SK-N-SH (cell line): ENCODE measurements around the gene HSPA1A. TPM values are rescaled to one million over a fixed set of nuclear protein-coding genes. Genes with fewer than 3 reads are reported as not detected.
A peak's percentile ranks its signal among the peaks of the same experiment; 100 is the strongest.

ENCODE experiments used
- CTCF ChIA-PET: fragments of 300-600, 350-600 bp; formaldehyde crosslinking; extraction: SDS; loops from one replicate; lab custom pipeline; 2021; lab: Yijun Ruan, JAX
- POLR2A ChIA-PET: fragments of 350-600 bp; sonication (Branson Sonifier 250); formaldehyde crosslinking; extraction: SDS; loops from one replicate; lab custom pipeline; 2020; ENCODE audit warnings: antibody characterized with exemption, inconsistent platforms; lab: Yijun Ruan, JAX
- DNase-seq: peaks from one replicate; pipeline ENCODE4 v3.0.0; 2012
- H2AFZ ChIP-seq: fragments of 200-600 bp; sonication (generic); 2 replicates; pipeline ENCODE4 v1.8.1; 2016; ENCODE audit warnings: antibody characterized with exemption, mild to moderate bottlenecking, low read depth
- H3F3A ChIP-seq: fragments of 200-600 bp; sonication (generic); replicated peaks from 2 replicates; pipeline ENCODE3; 2016; ENCODE audit warnings: antibody characterized with exemption, mild to moderate bottlenecking; ENCODE audit not compliant: insufficient read depth
- H3K27ac ChIP-seq, 2 experiments: fragments of 200-500 bp in 1 of 2; fragments of 200-600 bp in 1 of 2; sonication (Bioruptor generic) in 1 of 2; sonication (generic), shearing (Covaris generic) in 1 of 2; 2 replicates each; pipeline versions ENCODE4 v1.5.1 to v1.6.1; 2014 to 2016; ENCODE audit warnings: low read depth in 2 of 2, inconsistent platforms in 1 of 2, low read length in 1 of 2, mild to moderate bottlenecking in 1 of 2, mixed read lengths in 1 of 2
- H3K27me3 ChIP-seq: fragments of 200-600 bp; sonication (generic), shearing (Covaris generic); 2 replicates; pipeline ENCODE4 v1.6.1; 2016; ENCODE audit warnings: mixed run types; ENCODE audit not compliant: insufficient read depth
- H3K36me3 ChIP-seq, 2 experiments: fragments of 200-500 bp in 1 of 2; fragments of 200-600 bp in 1 of 2; sonication (Bioruptor generic) in 1 of 2; sonication (generic) in 1 of 2; replicated peaks in 1 of 2; 2 replicates each; pipeline versions ENCODE3 to v1.5.1; 2014 to 2016; ENCODE audit warnings: low read length in 1 of 2, mild to moderate bottlenecking in 1 of 2; ENCODE audit not compliant: insufficient read depth in 2 of 2, control insufficient read depth in 1 of 2
- H3K4me1 ChIP-seq, 2 experiments: fragments of 200-500 bp in 1 of 2; fragments of 200-600 bp in 1 of 2; sonication (Bioruptor generic) in 1 of 2; sonication (generic), shearing (Covaris generic) in 1 of 2; 2 replicates each; pipeline versions ENCODE4 v1.5.1 to v1.6.1; 2014 to 2016; ENCODE audit warnings: low read depth in 1 of 2, low read length in 1 of 2, mixed run types in 1 of 2; ENCODE audit not compliant: insufficient read depth in 2 of 2, control insufficient read depth in 1 of 2
- H3K4me2 ChIP-seq: fragments of 200-600 bp; sonication (generic), shearing (Covaris generic); 2 replicates; pipeline ENCODE4 v1.6.1; 2017; ENCODE audit warnings: mixed run types
- H3K4me3 ChIP-seq, 2 experiments: fragments of 200-500 bp in 1 of 2; fragments of 200-600 bp in 1 of 2; sonication (Bioruptor generic) in 1 of 2; sonication (generic), shearing (Covaris generic) in 1 of 2; 2 replicates each; pipeline versions ENCODE4 v1.5.1 to v1.8.1; 2014 to 2016; ENCODE audit warnings: low read depth in 2 of 2, inconsistent platforms in 1 of 2, low read length in 1 of 2, mild to moderate bottlenecking in 1 of 2, mixed read lengths in 1 of 2, moderate library complexity in 1 of 2
- H3K79me2 ChIP-seq: fragments of 200-600 bp; sonication (generic); 2 replicates; pipeline ENCODE4 v1.8.1; 2017; ENCODE audit warnings: mild to moderate bottlenecking; ENCODE audit not compliant: insufficient read depth
- H3K9ac ChIP-seq: fragments of 200-600 bp; sonication (generic); 2 replicates; pipeline ENCODE4 v1.6.1; 2017; ENCODE audit warnings: mixed run types
- H3K9me2 ChIP-seq: fragments of 200-600 bp; sonication (generic); 2 replicates; pipeline ENCODE4 v1.6.1; 2017; ENCODE audit warnings: mixed run types
- H3K9me3 ChIP-seq: fragments of 200-600 bp; sonication (generic); 2 replicates; pipeline ENCODE4 v1.6.1; 2017; ENCODE audit warnings: mixed run types, mild to moderate bottlenecking, moderate library complexity
- H4K20me1 ChIP-seq: fragments of 200-600 bp; sonication (generic); 2 replicates; pipeline ENCODE4 v1.6.1; 2017; ENCODE audit warnings: mild to moderate bottlenecking, mixed run types; ENCODE audit not compliant: insufficient read depth
- CHD2 ChIP-seq: fragments of 150-350 bp; IDR thresholded peaks from 2 replicates; pipeline ENCODE4 v1.6.1; 2018; ENCODE audit warnings: low read length; ENCODE audit not compliant: partially characterized antibody
- EZH2phosphoT487 ChIP-seq: fragments of 200-600 bp; sonication (generic); IDR thresholded peaks from 2 replicates; pipeline ENCODE4 v1.6.1; 2017; ENCODE audit warnings: low read depth, mixed run types, mild to moderate bottlenecking, antibody characterized with exemption, moderate library complexity, borderline replicate concordance
- FOSL2 ChIP-seq: IDR thresholded peaks from 2 replicates; pipeline ENCODE4 v1.4.0; 2012; ENCODE audit warnings: low read depth, mild to moderate bottlenecking, moderate library complexity, borderline replicate concordance
- FOXM1 ChIP-seq: IDR thresholded peaks from 2 replicates; pipeline ENCODE4 v1.4.0; 2012; ENCODE audit warnings: low read depth, mild to moderate bottlenecking
- GATA2 ChIP-seq: sonication (generic); formaldehyde crosslinking; IDR thresholded peaks from 2 replicates; pipeline ENCODE4 v1.5.0; 2020; ENCODE audit warnings: mild to moderate bottlenecking, missing genetic modification reagents
- NFIC ChIP-seq: IDR thresholded peaks from 2 replicates; pipeline ENCODE4 v1.4.0; 2012; ENCODE audit warnings: borderline replicate concordance
- RFX5 ChIP-seq: IDR thresholded peaks from 2 replicates; pipeline ENCODE4 v1.6.1; 2012; ENCODE audit warnings: mild to moderate bottlenecking, improper control_type of control experiment, low read length
- RXRA ChIP-seq: IDR thresholded peaks from 2 replicates; pipeline ENCODE4 v1.4.0; 2012; ENCODE audit warnings: low read depth, mild to moderate bottlenecking, borderline replicate concordance
- SMC3 ChIP-seq: IDR thresholded peaks from 2 replicates; pipeline ENCODE4 v1.6.1; 2012; ENCODE audit warnings: low read depth, low read length, improper control_type of control experiment
- TCF12 ChIP-seq: IDR thresholded peaks from 2 replicates; pipeline ENCODE4 v1.4.0; 2012
- TEAD4 ChIP-seq: IDR thresholded peaks from 2 replicates; pipeline ENCODE4 v1.4.0; 2012; ENCODE audit warnings: mild to moderate bottlenecking, borderline replicate concordance; ENCODE audit not compliant: insufficient read depth
- YY1 ChIP-seq: IDR thresholded peaks from 2 replicates; pipeline ENCODE4 v1.4.0; 2012; ENCODE audit warnings: low read depth, mild to moderate bottlenecking
- WGBS: methylation state at CpG from one replicate; pipeline ENCODE4 v1.1.6; 2017; ENCODE audit warnings: low lambda C conversion rate; 5-methylcytosine and 5-hydroxymethylcytosine counted together
- polyA plus RNA-seq, 3 experiments: library from polyadenylated mRNA; depleted of rRNA; stranded (reverse); fragments of >200 nt; gene quantifications; 2 replicates each; pipeline ENCODE4 v1.2.3, GENCODE V29; 2012
- TF ChIP-seq, protein P1 (sequence below): fragments of 150-350 bp; IDR thresholded peaks from 2 replicates; pipeline ENCODE4 v1.6.1; 2016; ENCODE audit warnings: mild to moderate bottlenecking, low read depth, low read length
- TF ChIP-seq, protein P2 (sequence below): IDR thresholded peaks from 2 replicates; pipeline ENCODE4; 2012
- TF ChIP-seq, protein P3 (sequence below): IDR thresholded peaks from 2 replicates; pipeline ENCODE4 v1.4.0; 2012; ENCODE audit warnings: low read depth, borderline replicate concordance
- TF ChIP-seq, protein P4 (sequence below): IDR thresholded peaks from 2 replicates; pipeline ENCODE4 v1.6.1; 2012; ENCODE audit warnings: mild to moderate bottlenecking, low read depth, low read length, moderate library complexity

Gene HSPA1A
- polyA plus RNA-seq, 1 of the 3 experiments (the other 2 are of a cell fraction): 119 TPM

DNA sequence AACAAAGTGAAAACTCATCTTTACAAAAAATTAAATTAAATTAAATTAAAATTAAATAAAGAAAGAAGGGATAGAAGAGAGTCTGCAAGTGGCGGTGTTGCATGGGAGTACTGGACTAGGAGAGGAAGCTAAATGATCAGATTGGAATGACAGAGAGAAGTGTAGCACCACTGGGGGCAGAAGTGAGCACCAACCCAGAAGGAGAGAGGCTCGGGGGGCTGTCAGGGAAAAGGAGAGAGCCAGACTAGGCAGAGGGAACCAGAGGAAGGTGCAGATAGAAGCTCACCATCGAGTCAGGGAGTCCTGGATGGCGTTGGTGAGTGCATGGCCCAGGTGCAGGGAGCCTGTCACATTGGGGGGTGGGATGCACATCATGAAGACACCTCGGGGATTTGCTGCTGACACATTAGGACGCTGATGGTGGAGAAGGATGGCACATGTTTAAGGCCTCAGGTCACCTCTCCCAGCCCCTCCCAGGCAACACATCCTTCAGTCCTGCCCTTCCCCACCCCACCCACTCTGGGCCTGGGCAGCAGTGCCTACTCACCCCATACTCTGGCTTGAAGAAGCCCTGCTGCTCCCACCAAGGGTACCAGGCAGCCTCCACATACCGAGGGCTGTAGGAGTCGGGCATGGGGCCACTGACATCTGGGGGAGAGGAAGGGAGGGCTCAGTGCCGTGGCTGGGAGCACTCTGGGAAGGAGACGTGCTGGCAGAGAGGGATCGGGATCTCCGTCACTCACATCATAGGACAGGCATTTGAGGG lies 23.8 kb upstream of the HSPA1A start (continued):
- TF ChIP-seq, protein P1, sequence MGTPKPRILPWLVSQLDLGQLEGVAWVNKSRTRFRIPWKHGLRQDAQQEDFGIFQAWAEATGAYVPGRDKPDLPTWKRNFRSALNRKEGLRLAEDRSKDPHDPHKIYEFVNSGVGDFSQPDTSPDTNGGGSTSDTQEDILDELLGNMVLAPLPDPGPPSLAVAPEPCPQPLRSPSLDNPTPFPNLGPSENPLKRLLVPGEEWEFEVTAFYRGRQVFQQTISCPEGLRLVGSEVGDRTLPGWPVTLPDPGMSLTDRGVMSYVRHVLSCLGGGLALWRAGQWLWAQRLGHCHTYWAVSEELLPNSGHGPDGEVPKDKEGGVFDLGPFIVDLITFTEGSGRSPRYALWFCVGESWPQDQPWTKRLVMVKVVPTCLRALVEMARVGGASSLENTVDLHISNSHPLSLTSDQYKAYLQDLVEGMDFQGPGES: no peak
- TF ChIP-seq, protein P2, sequence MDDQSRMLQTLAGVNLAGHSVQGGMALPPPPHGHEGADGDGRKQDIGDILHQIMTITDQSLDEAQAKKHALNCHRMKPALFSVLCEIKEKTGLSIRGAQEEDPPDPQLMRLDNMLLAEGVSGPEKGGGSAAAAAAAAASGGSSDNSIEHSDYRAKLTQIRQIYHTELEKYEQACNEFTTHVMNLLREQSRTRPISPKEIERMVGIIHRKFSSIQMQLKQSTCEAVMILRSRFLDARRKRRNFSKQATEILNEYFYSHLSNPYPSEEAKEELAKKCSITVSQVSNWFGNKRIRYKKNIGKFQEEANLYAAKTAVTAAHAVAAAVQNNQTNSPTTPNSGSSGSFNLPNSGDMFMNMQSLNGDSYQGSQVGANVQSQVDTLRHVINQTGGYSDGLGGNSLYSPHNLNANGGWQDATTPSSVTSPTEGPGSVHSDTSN: no peak
- TF ChIP-seq GATA2 (no peak), FOXM1 (no peak), RFX5 (no peak), TEAD4 (no peak), NFIC (no peak)
- TF ChIP-seq, all 33 proteins: peak for 4

DNA sequence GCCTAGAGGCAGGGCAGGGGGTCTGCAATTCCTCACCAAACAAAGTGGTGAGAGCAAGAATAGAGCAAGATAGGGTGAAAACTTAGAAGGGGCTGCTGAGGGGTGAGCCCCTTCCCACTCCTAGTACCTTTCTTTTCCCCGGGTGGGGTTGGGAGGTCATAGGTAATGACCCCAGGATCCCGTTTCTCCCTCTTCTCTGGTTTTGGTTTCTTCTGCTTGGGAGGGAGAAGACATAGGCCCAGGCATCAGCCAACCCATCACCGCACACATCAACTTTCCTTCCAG lies 23.3 kb upstream of the HSPA1A start:
- TF ChIP-seq EZH2phosphoT487: no peak
- TF ChIP-seq, protein P3, sequence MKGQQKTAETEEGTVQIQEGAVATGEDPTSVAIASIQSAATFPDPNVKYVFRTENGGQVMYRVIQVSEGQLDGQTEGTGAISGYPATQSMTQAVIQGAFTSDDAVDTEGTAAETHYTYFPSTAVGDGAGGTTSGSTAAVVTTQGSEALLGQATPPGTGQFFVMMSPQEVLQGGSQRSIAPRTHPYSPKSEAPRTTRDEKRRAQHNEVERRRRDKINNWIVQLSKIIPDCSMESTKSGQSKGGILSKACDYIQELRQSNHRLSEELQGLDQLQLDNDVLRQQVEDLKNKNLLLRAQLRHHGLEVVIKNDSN: no peak
- TF ChIP-seq RFX5: no peak
- no peak for TF ChIP-seq TCF12
- TF ChIP-seq, protein P4, sequence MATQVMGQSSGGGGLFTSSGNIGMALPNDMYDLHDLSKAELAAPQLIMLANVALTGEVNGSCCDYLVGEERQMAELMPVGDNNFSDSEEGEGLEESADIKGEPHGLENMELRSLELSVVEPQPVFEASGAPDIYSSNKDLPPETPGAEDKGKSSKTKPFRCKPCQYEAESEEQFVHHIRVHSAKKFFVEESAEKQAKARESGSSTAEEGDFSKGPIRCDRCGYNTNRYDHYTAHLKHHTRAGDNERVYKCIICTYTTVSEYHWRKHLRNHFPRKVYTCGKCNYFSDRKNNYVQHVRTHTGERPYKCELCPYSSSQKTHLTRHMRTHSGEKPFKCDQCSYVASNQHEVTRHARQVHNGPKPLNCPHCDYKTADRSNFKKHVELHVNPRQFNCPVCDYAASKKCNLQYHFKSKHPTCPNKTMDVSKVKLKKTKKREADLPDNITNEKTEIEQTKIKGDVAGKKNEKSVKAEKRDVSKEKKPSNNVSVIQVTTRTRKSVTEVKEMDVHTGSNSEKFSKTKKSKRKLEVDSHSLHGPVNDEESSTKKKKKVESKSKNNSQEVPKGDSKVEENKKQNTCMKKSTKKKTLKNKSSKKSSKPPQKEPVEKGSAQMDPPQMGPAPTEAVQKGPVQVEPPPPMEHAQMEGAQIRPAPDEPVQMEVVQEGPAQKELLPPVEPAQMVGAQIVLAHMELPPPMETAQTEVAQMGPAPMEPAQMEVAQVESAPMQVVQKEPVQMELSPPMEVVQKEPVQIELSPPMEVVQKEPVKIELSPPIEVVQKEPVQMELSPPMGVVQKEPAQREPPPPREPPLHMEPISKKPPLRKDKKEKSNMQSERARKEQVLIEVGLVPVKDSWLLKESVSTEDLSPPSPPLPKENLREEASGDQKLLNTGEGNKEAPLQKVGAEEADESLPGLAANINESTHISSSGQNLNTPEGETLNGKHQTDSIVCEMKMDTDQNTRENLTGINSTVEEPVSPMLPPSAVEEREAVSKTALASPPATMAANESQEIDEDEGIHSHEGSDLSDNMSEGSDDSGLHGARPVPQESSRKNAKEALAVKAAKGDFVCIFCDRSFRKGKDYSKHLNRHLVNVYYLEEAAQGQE: no peak
- TF ChIP-seq CHD2: no peak
- no peak for TF ChIP-seq TEAD4
- no peak for TF ChIP-seq YY1
- TF ChIP-seq FOXM1: no peak
- TF ChIP-seq FOSL2: no peak
- TF ChIP-seq GATA2: no peak
- TF ChIP-seq SMC3: no peak
- no peak for TF ChIP-seq RXRA
- H3K27ac ChIP-seq: peak overlapping the region in 1 of 2 experiments; percentile 72; a peak in 1 of 4 replicates
- H3K4me2 ChIP-seq: no peak overlapping the region
- no peak overlapping the region for H3K9ac ChIP-seq
- no peak overlapping the region for H3K4me3 ChIP-seq
- peaks cover 17% of the 10 kb centered on the region for H3F3A ChIP-seq
- 91% methylated on average over 3 of the region's 3 CpGs for WGBS
- H3K79me2 ChIP-seq: peaks cover 38% of the 10 kb centered on the region
- peaks cover 3 to 12% of the 10 kb centered on the region in 2 experiments; a peak in 3 of 4 replicates for H3K4me1 ChIP-seq
- no peaks in the 10 kb centered on the region for H4K20me1 ChIP-seq
- no peaks in the 10 kb centered on the region for H3K9me2 ChIP-seq
- peaks cover 22 to 28% of the 10 kb centered on the region in 2 experiments for H3K36me3 ChIP-seq
- H3K27me3 ChIP-seq: no peaks in the 10 kb centered on the region
- no peak overlapping the region for H2AFZ ChIP-seq
- ChIA-PET CTCF (interaction anchor here (0.5 to 3.8 kb wide), 18 partner anchors 15 to 98 kb away, joined by 3 to 62 read pairs (median 6); partner anchors contain the start of genes CLIC1, HSPA1A, HSPA1L and LY6G6C), POLR2A (interaction anchor here (1.2 kb wide), 1 partner anchor 62 kb away, joined by 4 read pairs; no protein-coding TSS in a partner anchor)
- DNase-seq: no peak
- H3K9me3 ChIP-seq: no peaks in the 10 kb centered on the region
